Activated T-cell treated with anti-CD3 and anti-CD28 coated beads, Interleukin-2, amount 50 U/mL, for 4 hours (primary cell): ENCODE results near the gene NOTCH3. TPM values are rescaled to one million over a fixed set of nuclear protein-coding genes. Genes with fewer than 3 reads are reported as not detected.
A peak's percentile ranks its signal among the peaks of the same experiment; 100 is the strongest.

Experiments used
- ATAC-seq, 2 donors: fragments of 200-7000 bp; cut with Tn5 transposase; one replicate each; pipeline ENCODE4 v1.10.0; 2021
- DNase-seq: peaks from one replicate; pipeline ENCODE4 v3.0.0-alpha.2; 2020
- H3K27me3 Mint-ChIP-seq: one replicate; pipeline ENCODE4 v1.8.0; 2021; ENCODE audit warnings: low read depth, mixed read lengths
- H3K36me3 Mint-ChIP-seq: one replicate; pipeline ENCODE4 v1.8.0; 2022; ENCODE audit warnings: mixed read lengths; ENCODE audit not compliant: insufficient read depth
- H3K4me1 Mint-ChIP-seq: one replicate; pipeline ENCODE4 v1.8.0; 2021; ENCODE audit warnings: low read depth, mixed read lengths
- H3K4me3 Mint-ChIP-seq: one replicate; pipeline ENCODE4 v1.8.0; 2021; ENCODE audit warnings: mild to moderate bottlenecking, moderate library complexity, mixed read lengths
- H3K9me3 Mint-ChIP-seq: one replicate; pipeline ENCODE4 v1.8.0; 2021; ENCODE audit warnings: mixed read lengths
- total RNA-seq, 3 donors: library from RNA; stranded (reverse); gene quantifications; one replicate each; pipeline ENCODE4 v1.2.1, GENCODE V29; 2021

NOTCH3 gene
- under 1 TPM; 0.16 to 0.27 (median 0.18) TPM for total RNA-seq

GRCh38 chr19:15200553-15201364 is at the start of gene NOTCH3:
TSS of gene NOTCH3 (minus strand) at chr19:15200995. CDS start at chr19:15200905, 90 bp downstream.
- DNase-seq (no peak), ATAC-seq (peak in 1 of 2 donors; percentile 48)
- no peaks in the 10 kb centered on the region for H3K36me3 Mint-ChIP-seq
- no peaks in the 10 kb centered on the region for H3K9me3 Mint-ChIP-seq
- H3K4me3 Mint-ChIP-seq, result peak within 1 kb of the TSS; percentile 52
- peaks cover 58% of the 10 kb centered on the region for H3K27me3 Mint-ChIP-seq
- H3K4me1 Mint-ChIP-seq, result peaks cover 21% of the 10 kb centered on the region

GRCh38 chr19:15250640-15250993 is 49.8 kb upstream of the NOTCH3 start:
- Mint-ChIP-seq H3K36me3 (peaks cover 43% of the 10 kb centered on the region), H3K4me1 (no peaks in the 10 kb centered on the region), H3K4me3 (no peak overlapping the region), H3K9me3 (no peaks in the 10 kb centered on the region), H3K27me3 (no peaks in the 10 kb centered on the region)
- DNase-seq, result no peak
- no peak for ATAC-seq

- Mint-ChIP-seq H3K9me3 (no peaks in the 10 kb centered on the region), H3K36me3 (peaks cover 42% of the 10 kb centered on the region), H3K4me3 (no peak overlapping the region), H3K4me1 (no peaks in the 10 kb centered on the region), H3K27me3 (no peaks in the 10 kb centered on the region)
- ATAC-seq (no peak), DNase-seq (no peak)
Measured at GRCh38 chr19:15249972-15250639, 49.3 kb upstream of the NOTCH3 start.

- no peaks in the 10 kb centered on the region for H3K4me1 Mint-ChIP-seq
- H3K9me3 Mint-ChIP-seq, result no peaks in the 10 kb centered on the region
- peaks cover 47% of the 10 kb centered on the region for H3K36me3 Mint-ChIP-seq
- DNase-seq (no peak), ATAC-seq (no peak)
- H3K4me3 Mint-ChIP-seq, result no peak overlapping the region
- no peaks in the 10 kb centered on the region for H3K27me3 Mint-ChIP-seq
Measured at GRCh38 chr19:15249528-15249874, 48.7 kb upstream of the NOTCH3 start.

- Mint-ChIP-seq H3K27me3 (no peaks in the 10 kb centered on the region), H3K4me3 (no peak overlapping the region), H3K4me1 (no peaks in the 10 kb centered on the region), H3K9me3 (no peaks in the 10 kb centered on the region), H3K36me3 (peaks cover 45% of the 10 kb centered on the region)
- no peak for DNase-seq
- ATAC-seq, result no peak
Measured at GRCh38 chr19:15248648-15249527, 48.1 kb upstream of the NOTCH3 start.

- no peak for ATAC-seq
- peaks cover 44% of the 10 kb centered on the region for H3K36me3 Mint-ChIP-seq
- no peaks in the 10 kb centered on the region for H3K27me3 Mint-ChIP-seq
- no peak overlapping the region for H3K4me3 Mint-ChIP-seq
- H3K4me1 Mint-ChIP-seq, result no peaks in the 10 kb centered on the region
- no peak for DNase-seq
- no peaks in the 10 kb centered on the region for H3K9me3 Mint-ChIP-seq
Measured at GRCh38 chr19:15248106-15248505, 47.3 kb upstream of the NOTCH3 start.

- ATAC-seq (no peak), DNase-seq (no peak)
- Mint-ChIP-seq H3K27me3 (no peaks in the 10 kb centered on the region), H3K9me3 (no peaks in the 10 kb centered on the region), H3K4me3 (no peak overlapping the region), H3K36me3 (peaks cover 36% of the 10 kb centered on the region), H3K4me1 (no peaks in the 10 kb centered on the region)
Measured at GRCh38 chr19:15247107-15248014, 46.6 kb upstream of the NOTCH3 start.

- no peak for DNase-seq
- Mint-ChIP-seq H3K4me3 (no peak overlapping the region), H3K36me3 (peaks cover 33% of the 10 kb centered on the region), H3K4me1 (no peaks in the 10 kb centered on the region), H3K27me3 (no peaks in the 10 kb centered on the region), H3K9me3 (no peaks in the 10 kb centered on the region)
- no peak for ATAC-seq
Measured at GRCh38 chr19:15246198-15246481, 45.3 kb upstream of the NOTCH3 start.

GRCh38 chr19:15245370-15246197 is 44.8 kb upstream of the NOTCH3 start:
- Mint-ChIP-seq H3K27me3 (no peaks in the 10 kb centered on the region), H3K9me3 (no peaks in the 10 kb centered on the region), H3K4me3 (no peak overlapping the region), H3K36me3 (peaks cover 33% of the 10 kb centered on the region), H3K4me1 (no peaks in the 10 kb centered on the region)
- DNase-seq, result no peak
- no peak for ATAC-seq

GRCh38 chr19:15244808-15245207 is 44.0 kb upstream of the NOTCH3 start:
- no peak overlapping the region for H3K4me3 Mint-ChIP-seq
- H3K36me3 Mint-ChIP-seq, result peaks cover 34% of the 10 kb centered on the region
- no peak for DNase-seq
- H3K27me3 Mint-ChIP-seq, result no peaks in the 10 kb centered on the region
- no peak for ATAC-seq
- H3K9me3 Mint-ChIP-seq, result no peaks in the 10 kb centered on the region
- no peaks in the 10 kb centered on the region for H3K4me1 Mint-ChIP-seq

GRCh38 chr19:15244106-15244803 is 43.5 kb upstream of the NOTCH3 start:
- ATAC-seq (no peak), DNase-seq (no peak)
- no peak overlapping the region for H3K4me3 Mint-ChIP-seq
- H3K4me1 Mint-ChIP-seq, result no peaks in the 10 kb centered on the region
- no peaks in the 10 kb centered on the region for H3K27me3 Mint-ChIP-seq
- no peaks in the 10 kb centered on the region for H3K9me3 Mint-ChIP-seq
- peaks cover 35% of the 10 kb centered on the region for H3K36me3 Mint-ChIP-seq

GRCh38 chr19:15243236-15243957 is 42.6 kb upstream of the NOTCH3 start:
- ATAC-seq (no peak), DNase-seq (no peak)
- H3K36me3 Mint-ChIP-seq, result peaks cover 32% of the 10 kb centered on the region
- no peaks in the 10 kb centered on the region for H3K9me3 Mint-ChIP-seq
- H3K4me1 Mint-ChIP-seq, result no peaks in the 10 kb centered on the region
- H3K27me3 Mint-ChIP-seq, result no peaks in the 10 kb centered on the region
- H3K4me3 Mint-ChIP-seq, result no peak overlapping the region
